GM18868 (cell line): ENCODE results near the gene TBL1XR1.
"Not testable (repeated sequence)": the region's sequence is repeated elsewhere in the genome, so short reads cannot be mapped to it uniquely, and the experiment has no call there.

Experiments used
- ATAC-seq: cut with Tn5 transposase; IDR thresholded peaks from one replicate; pipeline ENCODE4 v1.9.1; 2021; ENCODE audit warnings: mild to moderate bottlenecking, moderate library complexity; ENCODE audit not compliant: unreplicated experiment

The TBL1XR1 gene

GRCh38 chr3:177185035-177185574 lies 12.2 kb downstream of the TBL1XR1 start:
- peak; percentile 40 for ATAC-seq

- peak; percentile 85 for ATAC-seq
These were observed 12.7 kb downstream of the TBL1XR1 start for GRCh38 chr3:177184602-177185001.

GRCh38 chr3:177182352-177182751 lies 14.9 kb downstream of the TBL1XR1 start:
- ATAC-seq, result no peak

DNA sequence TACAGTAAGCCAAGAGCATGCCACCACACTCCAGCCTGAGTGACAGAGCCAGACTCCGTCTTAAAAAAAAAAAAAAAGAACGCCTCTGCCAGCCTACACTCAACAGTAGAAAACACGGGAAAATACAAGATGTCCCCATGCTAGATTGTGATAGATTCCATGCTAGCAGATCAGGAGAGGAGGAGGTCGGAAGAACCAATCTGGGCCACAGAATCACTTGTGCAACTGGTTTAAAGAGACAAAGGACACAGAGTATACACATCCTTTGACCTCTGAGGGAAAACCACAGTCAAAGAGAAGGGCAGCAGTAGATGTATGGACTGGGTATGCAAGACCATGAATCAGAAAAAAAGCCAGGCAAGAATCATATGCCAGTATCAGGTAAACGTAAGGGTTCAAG lies 15.9 kb downstream of the TBL1XR1 start:
- ATAC-seq, result no peak

GRCh38 chr3:177180506-177180905 lies 16.8 kb downstream of the TBL1XR1 start:
- ATAC-seq, result no peak

- ATAC-seq, result no peak
These were observed 17.8 kb downstream of the TBL1XR1 start for GRCh38 chr3:177179281-177180067.

DNA sequence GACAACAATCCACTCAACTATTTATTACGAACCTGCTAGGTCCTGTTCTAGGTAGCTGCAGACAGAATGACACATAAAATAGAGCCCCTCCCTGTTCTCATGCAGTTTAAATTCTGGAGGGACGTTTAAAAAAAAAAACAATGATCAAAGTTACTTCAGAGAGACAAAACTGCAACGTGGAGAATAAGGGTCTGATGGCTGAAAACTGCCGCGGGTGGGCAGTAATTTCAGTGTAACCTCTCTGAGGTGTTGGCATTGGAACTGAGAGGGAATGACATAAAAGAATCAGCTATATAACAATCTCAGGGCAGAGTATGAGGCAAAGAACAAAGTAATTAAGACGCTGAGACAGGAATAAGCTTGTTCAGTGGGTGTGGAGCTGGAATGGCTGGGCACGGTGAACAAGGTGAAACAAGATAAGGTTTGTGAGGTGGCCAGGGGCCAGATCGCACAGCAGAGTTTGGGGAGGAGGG lies 19.5 kb downstream of the TBL1XR1 start:
- no peak for ATAC-seq

DNA sequence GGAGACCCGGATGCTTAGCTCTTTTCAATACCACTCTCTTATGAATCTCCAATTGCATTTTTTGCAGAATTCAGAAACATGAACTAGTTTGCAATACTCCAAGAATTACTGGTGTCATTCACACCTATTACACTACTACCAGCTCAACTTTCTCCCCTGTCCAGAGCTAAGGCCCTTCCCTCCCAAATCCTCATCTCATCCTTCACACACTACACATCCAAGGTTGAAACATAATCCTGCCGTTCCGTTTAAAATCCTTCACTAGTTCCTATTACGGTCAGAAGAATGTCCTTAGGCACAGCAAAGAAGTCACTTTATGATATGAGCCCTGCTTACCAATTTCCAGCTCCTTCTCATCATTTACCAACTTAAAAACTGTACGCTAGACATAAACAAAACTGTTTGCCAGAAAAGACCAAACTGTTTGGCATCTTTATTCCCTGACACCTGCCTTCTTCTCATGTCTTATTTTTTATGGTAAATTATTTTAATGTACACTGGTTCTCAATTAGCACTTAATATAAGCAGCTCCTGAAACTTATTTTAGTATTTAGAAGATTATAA lies 22.6 kb downstream of the TBL1XR1 start:
- no peak for ATAC-seq

- ATAC-seq, result no peak
These were observed 27.2 kb downstream of the TBL1XR1 start for GRCh38 chr3:177169936-177170722.

- no peak for ATAC-seq
These were observed 28.9 kb downstream of the TBL1XR1 start for GRCh38 chr3:177168431-177168830.

- ATAC-seq, result no peak
These were observed 34.5 kb downstream of the TBL1XR1 start for GRCh38 chr3:177162742-177163141.

DNA sequence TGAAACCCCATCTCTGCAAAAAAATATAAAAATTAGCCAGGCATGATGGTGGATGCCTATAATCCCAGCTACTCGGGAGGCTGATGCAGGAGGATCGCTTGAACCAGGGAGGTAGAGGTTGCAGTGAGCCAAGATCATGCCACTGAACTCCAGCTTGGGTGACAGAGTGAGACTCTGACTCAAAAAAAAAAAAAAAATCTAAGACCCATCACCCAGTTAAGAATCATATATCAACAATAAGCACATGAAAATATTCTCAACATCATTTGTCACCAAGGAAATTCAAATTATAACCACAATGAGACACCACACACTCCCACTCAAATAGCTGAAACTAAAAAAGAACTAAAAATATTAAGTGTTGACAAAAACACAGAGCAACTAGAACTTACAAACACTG lies 35.7 kb downstream of the TBL1XR1 start:
- ATAC-seq, result not testable (repeated sequence)

DNA sequence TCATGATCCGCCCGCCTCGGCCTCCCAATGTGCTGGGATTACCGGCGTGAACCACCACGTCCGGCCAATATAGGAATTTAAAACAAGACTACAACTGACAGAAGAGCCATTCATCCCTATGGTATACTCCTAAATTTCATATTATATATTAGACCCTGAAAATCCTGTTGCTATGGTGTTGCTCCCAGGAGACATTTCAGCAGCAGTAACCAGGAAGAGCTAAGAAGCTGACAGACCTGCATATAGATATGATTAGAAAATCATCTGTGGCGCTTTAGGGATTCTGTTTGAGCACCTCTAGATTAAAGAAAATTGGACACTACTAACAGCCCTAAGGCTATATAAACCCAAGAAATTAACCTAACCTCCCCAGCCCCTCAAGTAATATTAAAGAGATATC lies 38.8 kb downstream of the TBL1XR1 start:
- ATAC-seq, result no peak

- ATAC-seq, result no peak
These were observed 39.8 kb downstream of the TBL1XR1 start for GRCh38 chr3:177157492-177157891.

GRCh38 chr3:177154733-177155132 lies 42.5 kb downstream of the TBL1XR1 start:
- no peak for ATAC-seq

DNA sequence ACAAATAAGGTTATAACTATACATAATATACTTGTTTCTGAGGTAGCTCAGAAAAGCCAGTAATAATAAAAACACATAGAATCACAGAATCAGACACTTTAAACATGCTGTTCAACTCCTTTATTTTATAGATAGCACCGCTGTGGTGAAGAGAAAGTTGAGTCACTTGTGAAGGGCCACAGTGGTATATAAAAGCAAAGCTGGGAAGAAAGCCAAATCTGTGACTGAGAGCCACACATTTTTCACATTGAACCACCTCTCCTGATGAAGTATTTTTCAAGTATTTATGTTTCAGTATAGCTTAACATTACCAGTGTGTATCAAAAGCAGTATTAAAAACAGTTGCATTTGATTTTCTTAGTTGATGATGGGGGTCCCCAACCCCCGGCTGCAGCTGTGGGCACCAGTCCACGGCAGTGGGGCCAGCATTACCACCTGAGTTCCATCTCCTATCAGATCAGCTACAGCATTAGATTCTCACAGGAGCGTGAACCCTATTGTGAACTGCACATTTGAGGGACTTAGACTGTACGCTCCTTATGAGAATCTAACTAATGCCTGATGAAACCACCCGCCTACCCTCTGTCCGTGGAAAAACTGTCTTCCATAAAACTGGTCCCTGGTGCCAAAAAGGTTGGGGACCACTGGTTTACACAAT lies 46.2 kb downstream of the TBL1XR1 start:
- ATAC-seq, result peak; percentile 92

GRCh38 chr3:177150218-177150916 lies 46.9 kb downstream of the TBL1XR1 start:
- ATAC-seq, result peak; percentile 9

GRCh38 chr3:177149106-177149505 lies 48.2 kb downstream of the TBL1XR1 start:
- no peak for ATAC-seq

- ATAC-seq, result no peak
These were observed 49.5 kb downstream of the TBL1XR1 start for GRCh38 chr3:177147790-177148189.

- ATAC-seq, result no peak
These were observed 50.6 kb downstream of the TBL1XR1 start for GRCh38 chr3:177146646-177147045.
